Esophagus muscularis mucosa (tissue), 3 donors: ENCODE data around the gene LPAR2.

Experiments used
- POLR2A ChIP-seq: fragments of 450-650 bp; IDR thresholded peaks from one replicate; pipeline ENCODE4 v1.6.1; 2017; ENCODE audit warnings: antibody characterized with exemption, moderate library complexity, mild to moderate bottlenecking, low read depth
- POLR2AphosphoS5 ChIP-seq, 2 donors: sonication (generic); formaldehyde crosslinking; IDR thresholded peaks; one replicate each; pipeline ENCODE4 v1.6.1; 2017; ENCODE audit warnings: antibody characterized with exemption in 2 of 2
- TF ChIP-seq, protein P1 (sequence below), 3 experiments: fragments of 200-600 bp in 2 of 3; fragments of 450-650 bp in 1 of 3; sonication (generic) in 2 of 3; IDR thresholded peaks; one replicate each; pipeline ENCODE4 v1.5.1; 2017 to 2019; ENCODE audit warnings: antibody characterized with exemption in 3 of 3, mild to moderate bottlenecking in 2 of 3, moderate library complexity in 1 of 3

DNA sequence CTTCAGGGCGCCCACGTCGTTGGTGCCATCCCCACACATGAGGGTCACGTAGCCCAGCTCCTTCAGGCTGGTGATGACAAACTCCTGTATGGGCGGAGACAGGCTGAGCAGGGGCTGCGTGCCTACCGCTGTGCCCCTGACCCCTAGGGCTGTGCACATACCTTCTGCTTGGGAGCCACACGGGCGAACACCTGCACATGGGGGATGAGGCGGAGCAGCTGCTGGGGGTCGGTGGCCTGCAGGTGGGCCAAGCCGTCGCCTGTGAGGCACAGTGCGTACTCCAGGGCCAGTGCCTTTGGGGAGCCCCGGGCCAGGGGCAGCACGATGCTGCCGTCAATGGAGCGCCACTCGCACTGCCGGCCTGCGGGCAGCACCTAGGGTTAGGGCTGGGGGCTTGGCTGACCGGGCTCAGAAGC is 21.6 kb upstream of the LPAR2 start:
- TF ChIP-seq, protein P1, sequence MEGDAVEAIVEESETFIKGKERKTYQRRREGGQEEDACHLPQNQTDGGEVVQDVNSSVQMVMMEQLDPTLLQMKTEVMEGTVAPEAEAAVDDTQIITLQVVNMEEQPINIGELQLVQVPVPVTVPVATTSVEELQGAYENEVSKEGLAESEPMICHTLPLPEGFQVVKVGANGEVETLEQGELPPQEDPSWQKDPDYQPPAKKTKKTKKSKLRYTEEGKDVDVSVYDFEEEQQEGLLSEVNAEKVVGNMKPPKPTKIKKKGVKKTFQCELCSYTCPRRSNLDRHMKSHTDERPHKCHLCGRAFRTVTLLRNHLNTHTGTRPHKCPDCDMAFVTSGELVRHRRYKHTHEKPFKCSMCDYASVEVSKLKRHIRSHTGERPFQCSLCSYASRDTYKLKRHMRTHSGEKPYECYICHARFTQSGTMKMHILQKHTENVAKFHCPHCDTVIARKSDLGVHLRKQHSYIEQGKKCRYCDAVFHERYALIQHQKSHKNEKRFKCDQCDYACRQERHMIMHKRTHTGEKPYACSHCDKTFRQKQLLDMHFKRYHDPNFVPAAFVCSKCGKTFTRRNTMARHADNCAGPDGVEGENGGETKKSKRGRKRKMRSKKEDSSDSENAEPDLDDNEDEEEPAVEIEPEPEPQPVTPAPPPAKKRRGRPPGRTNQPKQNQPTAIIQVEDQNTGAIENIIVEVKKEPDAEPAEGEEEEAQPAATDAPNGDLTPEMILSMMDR (IDR thresholded peaks at IDR 0.05), result no peak
- no peak for TF ChIP-seq POLR2AphosphoS5 (IDR thresholded peaks at IDR 0.05)
- no peak for TF ChIP-seq POLR2A
